HG03457 (cell line): ENCODE results near the gene B3GALT5.
"Not testable (repeated sequence)": the region's sequence is repeated elsewhere in the genome, so short reads cannot be mapped to it uniquely, and the experiment has no call there.

Experiments used
- ATAC-seq: cut with Tn5 transposase; IDR thresholded peaks from one replicate; pipeline ENCODE4 v1.9.1; 2021; ENCODE audit warnings: moderate number of reproducible peaks; ENCODE audit not compliant: unreplicated experiment

Gene B3GALT5

GRCh38 chr21:39688010-39688409 is 75.3 kb downstream of the B3GALT5 start:
- ATAC-seq: no peak

GRCh38 chr21:39689860-39690259 is 77.1 kb downstream of the B3GALT5 start:
- ATAC-seq: not testable (repeated sequence)

- ATAC-seq: no peak
These were observed 77.7 kb downstream of the B3GALT5 start for GRCh38 chr21:39690454-39690853.

GRCh38 chr21:39694750-39695149 is 82.0 kb downstream of the B3GALT5 start:
- ATAC-seq: no peak

- ATAC-seq: no peak
These were observed 83.5 kb downstream of the B3GALT5 start for GRCh38 chr21:39696196-39696595.

- no peak for ATAC-seq
These were observed 83.9 kb downstream of the B3GALT5 start for GRCh38 chr21:39696618-39697017.

- ATAC-seq: no peak
These were observed 87.6 kb downstream of the B3GALT5 start for GRCh38 chr21:39700318-39700717.

GRCh38 chr21:39703578-39703977 is 90.8 kb downstream of the B3GALT5 start:
- ATAC-seq: no peak

GRCh38 chr21:39705849-39706248 is 93.1 kb downstream of the B3GALT5 start:
- no peak for ATAC-seq

GRCh38 chr21:39707316-39707715 is 94.6 kb downstream of the B3GALT5 start:
- no peak for ATAC-seq

- ATAC-seq: no peak
These were observed 98.1 kb downstream of the B3GALT5 start for GRCh38 chr21:39710866-39711265.

GRCh38 chr21:39712273-39712672 is 99.5 kb downstream of the B3GALT5 start:
- ATAC-seq: no peak

- no peak for ATAC-seq
These were observed 100.2 kb downstream of the B3GALT5 start for GRCh38 chr21:39712976-39713375.

- ATAC-seq: no peak
These were observed 101.2 kb downstream of the B3GALT5 start for GRCh38 chr21:39713905-39714304.

- ATAC-seq: no peak
These were observed 101.6 kb downstream of the B3GALT5 start for GRCh38 chr21:39714331-39714730.

GRCh38 chr21:39715804-39716397 is 103.2 kb downstream of the B3GALT5 start:
- ATAC-seq: no peak

- ATAC-seq: no peak
These were observed 107.5 kb downstream of the B3GALT5 start for GRCh38 chr21:39720126-39720778.

- no peak for ATAC-seq
These were observed 109.1 kb downstream of the B3GALT5 start for GRCh38 chr21:39721885-39722284.
